Nephron progenitor cell (in vitro differentiated cells): Measurements from ENCODE around the gene LRBA.
A peak's percentile ranks its signal among the peaks of the same experiment; 100 is the strongest.

Experiments
- DNase-seq: peaks from one replicate; pipeline ENCODE4 v3.0.0; 2021
- H3K27ac Mint-ChIP-seq: 2 replicates; pipeline ENCODE4 v1.8.0; 2021; ENCODE audit warnings: mild to moderate bottlenecking, moderate library complexity, mixed read lengths
- H3K27me3 Mint-ChIP-seq: 2 replicates; pipeline ENCODE4 v1.8.0; 2021; ENCODE audit warnings: mild to moderate bottlenecking, low read depth, mixed read lengths; ENCODE audit not compliant: poor library complexity
- H3K36me3 Mint-ChIP-seq: 2 replicates; pipeline ENCODE4 v1.8.0; 2021; ENCODE audit warnings: low read depth, mixed read lengths
- H3K4me1 Mint-ChIP-seq: 2 replicates; pipeline ENCODE4 v1.8.0; 2021; ENCODE audit warnings: mixed read lengths
- H3K4me3 Mint-ChIP-seq: 2 replicates; pipeline ENCODE4 v1.8.0; 2021; ENCODE audit warnings: mild to moderate bottlenecking, moderate library complexity, mixed read lengths
- H3K9me3 Mint-ChIP-seq: 2 replicates; pipeline ENCODE4 v1.8.0; 2021; ENCODE audit warnings: mild to moderate bottlenecking, moderate library complexity, mixed read lengths
- CTCF ChIP-seq: fragments of 200-600 bp; sonication (generic); IDR thresholded peaks from 2 replicates; pipeline ENCODE4 v1.5.0; 2021; ENCODE audit warnings: antibody characterized with exemption

LRBA gene

GRCh38 chr4:150244600-150244999 lies 770.5 kb downstream of the LRBA start:
- Mint-ChIP-seq H3K27ac (no peak overlapping the region), H3K27me3 (peaks cover 3% of the 10 kb centered on the region), H3K4me3 (no peak overlapping the region), H3K4me1 (peaks cover 39% of the 10 kb centered on the region), H3K9me3 (no peaks in the 10 kb centered on the region), H3K36me3 (peaks cover 3% of the 10 kb centered on the region)
- TF ChIP-seq CTCF, result no peak
- DNase-seq, result no peak

DNA sequence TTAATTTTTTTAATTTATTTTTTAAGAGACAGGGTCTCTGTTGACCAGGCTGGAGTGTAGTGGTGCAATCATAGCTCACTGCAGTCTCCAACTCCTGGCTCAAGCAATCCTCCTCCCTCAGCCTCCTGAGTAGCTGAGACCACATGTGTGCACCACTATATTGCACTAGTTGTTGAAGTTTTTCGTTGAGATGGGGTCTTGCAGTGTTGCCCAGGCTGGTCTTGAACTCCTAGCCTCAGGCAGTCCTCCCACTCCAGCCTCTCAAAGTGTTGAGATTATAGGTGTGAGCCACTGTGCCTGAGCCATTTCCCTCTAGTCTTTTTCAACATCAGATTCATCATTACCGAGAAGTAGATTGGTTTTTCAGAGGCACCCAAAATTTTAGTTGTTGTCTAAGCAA lies 771.2 kb downstream of the LRBA start:
- Mint-ChIP-seq H3K27ac (no peak overlapping the region), H3K4me3 (no peak overlapping the region), H3K9me3 (no peaks in the 10 kb centered on the region), H3K27me3 (no peaks in the 10 kb centered on the region), H3K4me1 (peaks cover 33% of the 10 kb centered on the region), H3K36me3 (peaks cover 7% of the 10 kb centered on the region)
- no peak for DNase-seq
- no peak for TF ChIP-seq CTCF

DNA sequence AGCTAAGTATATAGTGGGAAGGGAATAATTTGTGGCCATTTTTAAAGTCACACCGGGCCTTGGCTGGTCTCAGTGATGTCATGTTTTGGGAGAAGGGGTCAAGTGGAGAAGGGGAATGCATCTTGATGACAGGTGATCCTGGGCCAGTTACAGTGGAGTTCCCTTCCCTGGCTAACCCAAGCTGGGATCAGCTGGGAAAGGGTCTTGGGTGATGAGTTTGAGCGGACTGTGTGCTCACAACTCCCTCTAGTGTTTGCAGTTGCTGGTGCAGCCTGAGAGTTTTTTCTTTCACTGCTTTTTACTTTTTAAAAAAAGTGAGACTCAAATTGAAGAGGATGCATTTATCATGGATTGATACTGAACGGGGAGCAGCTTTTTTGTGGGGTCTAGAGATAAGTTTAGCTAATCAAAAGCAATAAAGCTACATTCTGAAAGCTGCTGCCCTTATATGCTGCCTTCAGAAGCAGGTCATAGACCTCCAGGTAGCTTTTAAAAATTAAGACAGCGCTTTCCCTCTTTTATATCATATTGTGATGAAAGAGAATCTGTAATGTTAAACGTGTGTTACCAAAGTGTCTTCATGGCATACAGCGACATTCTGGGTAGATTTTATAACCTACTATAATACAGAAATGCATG lies 772.1 kb downstream of the LRBA start:
- Mint-ChIP-seq H3K27me3 (no peaks in the 10 kb centered on the region), H3K9me3 (no peaks in the 10 kb centered on the region), H3K36me3 (peaks cover 7% of the 10 kb centered on the region), H3K4me3 (no peak overlapping the region), H3K27ac (no peak overlapping the region), H3K4me1 (peaks cover 29% of the 10 kb centered on the region)
- TF ChIP-seq CTCF, result peak; percentile 86
- DNase-seq, result peak; percentile 51

DNA sequence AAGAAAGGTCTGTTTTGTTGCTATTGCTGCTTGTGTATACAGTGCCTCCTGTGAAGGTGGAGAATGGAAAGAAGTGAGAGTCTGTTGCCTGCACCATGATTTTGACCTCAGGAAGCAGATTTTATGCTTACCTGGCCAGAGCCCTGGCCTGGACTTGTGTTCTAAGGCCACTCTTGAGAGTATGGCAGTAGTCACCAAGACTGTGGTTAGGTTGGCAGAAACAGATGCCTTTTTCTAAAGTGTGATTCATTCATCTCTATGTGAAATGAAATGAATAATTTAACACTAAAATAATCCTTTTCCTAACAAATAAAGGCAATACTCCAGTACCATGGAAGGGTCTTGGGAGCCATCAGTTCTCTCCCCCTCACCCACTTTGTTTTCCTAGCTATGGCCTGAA lies 775.1 kb downstream of the LRBA start:
- TF ChIP-seq CTCF, result no peak
- peaks cover 7% of the 10 kb centered on the region for H3K36me3 Mint-ChIP-seq
- no peak for DNase-seq
- H3K9me3 Mint-ChIP-seq, result no peaks in the 10 kb centered on the region
- H3K27ac Mint-ChIP-seq, result no peak overlapping the region
- H3K4me3 Mint-ChIP-seq, result no peak overlapping the region
- peaks cover under 1% of the 10 kb centered on the region for H3K27me3 Mint-ChIP-seq
- peaks cover 40% of the 10 kb centered on the region for H3K4me1 Mint-ChIP-seq

DNA sequence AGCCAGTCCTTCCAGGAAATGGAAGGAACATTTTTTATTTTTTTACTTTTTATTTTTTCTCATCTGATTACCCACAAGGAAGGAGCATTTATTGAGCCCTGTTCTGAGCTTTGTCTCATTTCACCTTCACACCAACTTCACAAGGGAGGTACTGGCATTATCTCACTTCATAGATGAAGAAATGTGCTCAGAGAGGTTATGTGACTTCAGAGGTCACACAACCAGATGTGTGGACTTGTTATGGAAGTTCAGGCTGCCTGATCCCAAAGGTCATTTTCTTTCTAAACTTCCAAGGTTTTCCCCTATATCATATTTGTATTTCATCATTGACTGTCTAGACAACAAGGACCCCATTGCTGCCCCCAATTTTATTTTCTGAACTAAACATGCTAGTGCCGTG lies 776.5 kb downstream of the LRBA start:
- Mint-ChIP-seq H3K27me3 (peaks cover 9% of the 10 kb centered on the region), H3K9me3 (no peaks in the 10 kb centered on the region), H3K4me3 (no peak overlapping the region), H3K36me3 (peaks cover 13% of the 10 kb centered on the region), H3K27ac (no peak overlapping the region), H3K4me1 (peaks cover 39% of the 10 kb centered on the region)
- no peak for TF ChIP-seq CTCF
- DNase-seq, result no peak
